ENCODE data around the gene RTKN2. TPM values are rescaled to one million over a fixed set of nuclear protein-coding genes. Genes with fewer than 3 reads are reported as not detected.

Gene RTKN2
- total and polyA plus RNA-seq, 4 donors, result 0.05 to 0.93 (median 0.17) TPM; not detected in 1

- DNase-seq (ENCODE audit: low spot score), result no peak
- no peaks in the 10 kb centered on the region for H3K9me3 ChIP-seq (ENCODE audit: control insufficient read depth in 4 of 4, low read length in 3 of 4)
- H3K4me1 ChIP-seq (ENCODE audit: control insufficient read depth in 4 of 4, insufficient read depth in 4 of 4, low read length in 3 of 4), result no peaks in the 10 kb centered on the region
- no peaks in the 10 kb centered on the region for H3K36me3 ChIP-seq (ENCODE audit: control insufficient read depth in 4 of 4, insufficient read depth in 3 of 4, low read depth in 1 of 4, low read length in 3 of 4)
- WGBS, result 96% methylated on average over 3 of the region's 3 CpGs
- H3K27me3 ChIP-seq (ENCODE audit: control insufficient read depth in 4 of 4, insufficient read depth in 4 of 4, low read length in 3 of 4), result no peaks in the 10 kb centered on the region
- no peak overlapping the region for H3K9ac ChIP-seq (ENCODE audit: low read depth in 1 of 2, low read length in 2 of 2)
- TF ChIP-seq EGR1 (IDR thresholded peaks at IDR 0.05; ENCODE audit: low read depth in 2 of 2) (no peak), TAF1 (conservative IDR thresholded peaks at IDR 0.05) (no peak)
- no peak overlapping the region for H3K27ac ChIP-seq (ENCODE audit: low read depth in 1 of 2, low read length in 2 of 2)
- no peak overlapping the region for H3K4me3 ChIP-seq (ENCODE audit: low read depth in 1 of 3, low read length in 3 of 3)
These were observed 9.7 kb downstream of the RTKN2 start for GRCh38 chr10:62258926-62259325.

- H3K27me3 ChIP-seq (ENCODE audit: control insufficient read depth in 4 of 4, insufficient read depth in 4 of 4, low read length in 3 of 4), result no peaks in the 10 kb centered on the region
- no peak overlapping the region for H3K27ac ChIP-seq (ENCODE audit: low read depth in 1 of 2, low read length in 2 of 2)
- no peaks in the 10 kb centered on the region for H3K9me3 ChIP-seq (ENCODE audit: control insufficient read depth in 4 of 4, low read length in 3 of 4)
- no peak overlapping the region for H3K4me3 ChIP-seq (ENCODE audit: low read depth in 1 of 3, low read length in 3 of 3)
- DNase-seq (ENCODE audit: low spot score), result no peak
- no peaks in the 10 kb centered on the region for H3K4me1 ChIP-seq (ENCODE audit: control insufficient read depth in 4 of 4, insufficient read depth in 4 of 4, low read length in 3 of 4)
- no peaks in the 10 kb centered on the region for H3K36me3 ChIP-seq (ENCODE audit: control insufficient read depth in 4 of 4, insufficient read depth in 3 of 4, low read depth in 1 of 4, low read length in 3 of 4)
- 89% methylated on average over 1 of the region's 1 CpG for WGBS
- H3K9ac ChIP-seq (ENCODE audit: low read depth in 1 of 2, low read length in 2 of 2), result no peak overlapping the region
- TF ChIP-seq EGR1 (IDR thresholded peaks at IDR 0.05; ENCODE audit: low read depth in 2 of 2) (no peak), REST (IDR thresholded peaks at IDR 0.05) (no peak), CTCF (IDR thresholded peaks at IDR 0.05; ENCODE audit: low read depth, low read length, missing input control) (no peak), RXRA (IDR thresholded peaks at IDR 0.05) (no peak)
These were observed 14.9 kb downstream of the RTKN2 start for GRCh38 chr10:62253704-62254103.

GRCh38 chr10:62252051-62252450 lies 16.6 kb downstream of the RTKN2 start:
- no peaks in the 10 kb centered on the region for H3K9me3 ChIP-seq (ENCODE audit: control insufficient read depth in 4 of 4, low read length in 3 of 4)
- WGBS, result 95% methylated on average over 1 of the region's 1 CpG
- H3K36me3 ChIP-seq (ENCODE audit: control insufficient read depth in 4 of 4, insufficient read depth in 3 of 4, low read depth in 1 of 4, low read length in 3 of 4), result no peaks in the 10 kb centered on the region
- TF ChIP-seq YY1 (IDR thresholded peaks at IDR 0.05) (no peak), HNF4A (conservative IDR thresholded peaks at IDR 0.05) (no peak)
- no peaks in the 10 kb centered on the region for H3K27me3 ChIP-seq (ENCODE audit: control insufficient read depth in 4 of 4, insufficient read depth in 4 of 4, low read length in 3 of 4)
- no peak overlapping the region for H3K9ac ChIP-seq (ENCODE audit: low read depth in 1 of 2, low read length in 2 of 2)
- no peak overlapping the region for H3K4me3 ChIP-seq (ENCODE audit: low read depth in 1 of 3, low read length in 3 of 3)
- H3K4me1 ChIP-seq (ENCODE audit: control insufficient read depth in 4 of 4, insufficient read depth in 4 of 4, low read length in 3 of 4), result no peaks in the 10 kb centered on the region
- DNase-seq (ENCODE audit: low spot score), result no peak
- no peak overlapping the region for H3K27ac ChIP-seq (ENCODE audit: low read depth in 1 of 2, low read length in 2 of 2)

Measured in liver (tissue), 9 donors.